Measurements from ENCODE around the gene SLC66A3.

The SLC66A3 gene

DNA sequence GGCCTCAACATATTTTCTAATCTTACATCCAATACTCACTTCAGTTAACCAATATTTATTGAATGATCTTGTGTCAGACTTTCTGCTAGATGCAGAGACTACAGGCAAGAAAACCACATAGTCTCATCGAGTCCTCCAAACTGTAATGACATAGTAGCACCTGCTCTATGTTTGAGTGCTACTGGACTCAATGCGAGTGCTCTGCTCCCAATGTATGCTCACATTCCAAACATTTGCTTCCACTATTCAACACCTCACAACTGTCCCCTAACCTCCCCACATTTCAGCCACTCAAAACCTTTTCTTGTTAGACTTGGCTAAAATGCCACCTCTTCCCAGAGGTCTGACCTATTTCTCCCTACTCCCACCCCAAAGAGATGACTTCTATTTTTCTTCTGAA lies 65.2 kb downstream of the SLC66A3 start:
- DNase-seq = no peak

DNA sequence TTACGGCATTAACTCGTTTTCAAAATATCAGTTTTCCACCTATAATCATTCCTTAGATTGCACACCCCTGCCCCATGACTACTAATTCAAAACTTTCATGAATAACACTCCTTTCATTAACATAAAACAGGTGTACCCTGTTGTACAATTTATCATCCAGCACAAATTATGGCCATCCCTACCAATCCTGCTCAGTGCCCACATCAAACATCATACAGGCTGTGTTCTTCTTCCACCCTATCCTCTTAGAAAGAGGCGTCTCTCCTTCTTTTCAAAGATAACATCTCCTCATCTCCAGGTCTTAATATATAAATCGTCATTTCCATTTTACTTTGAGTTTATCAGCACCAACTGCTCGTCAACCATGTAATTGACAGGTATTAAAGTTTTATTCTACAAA lies 67.6 kb downstream of the SLC66A3 start:
- no peak for DNase-seq

DNA sequence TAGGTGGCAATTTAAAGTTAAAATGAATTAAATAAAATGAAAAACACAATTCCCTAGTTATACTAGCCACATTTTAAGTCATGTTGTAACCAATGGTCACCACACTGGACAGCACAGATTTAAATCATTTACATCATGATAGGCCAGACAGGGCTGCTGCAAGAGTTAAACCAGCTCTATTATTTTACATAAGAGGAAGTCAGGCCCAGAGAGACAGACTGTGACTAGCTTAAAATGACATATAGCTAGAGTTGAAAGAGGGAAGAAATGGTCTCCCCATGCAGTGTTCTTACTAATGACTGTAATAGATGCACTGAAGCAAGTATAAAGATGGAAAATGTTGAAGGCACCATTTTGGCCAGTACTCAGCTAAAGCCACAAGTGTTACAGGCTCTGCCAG lies 69.6 kb downstream of the SLC66A3 start:
- no peak for DNase-seq

DNA sequence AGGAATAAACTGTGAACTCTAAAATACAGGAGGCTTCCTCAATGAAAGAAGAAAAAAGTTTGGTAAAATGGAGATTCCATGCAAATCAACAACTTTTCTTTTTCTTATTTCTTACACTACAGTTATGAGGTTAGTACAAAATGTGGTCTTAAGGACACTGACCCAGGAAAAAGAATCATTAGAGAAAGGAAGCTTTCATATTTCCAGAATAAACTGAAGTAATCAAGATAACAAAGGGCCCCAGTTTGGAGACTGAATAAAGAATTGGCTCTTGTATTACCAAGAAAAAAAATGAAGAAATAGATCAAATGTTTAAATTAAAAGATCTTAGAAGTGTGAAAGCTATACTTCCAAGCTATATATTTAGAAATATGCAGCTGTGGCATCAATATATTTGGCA lies 72.3 kb downstream of the SLC66A3 start:
- no peak for DNase-seq
